K562 (cell line): ENCODE data around the gene RGPD6. TPM values are rescaled to one million over a fixed set of nuclear protein-coding genes. Genes with fewer than 3 reads are reported as not detected.

Experiments
- polyA plus RNA-seq, 8 experiments: library from polyadenylated mRNA; depleted of rRNA in 4 of 8; stranded (reverse) in 5 of 8; unstranded in 3 of 8; fragments of >200 nt; fragmentation: Nextera tagmentation in 2 of 8; fragmentation: Illumina TruSeq in 1 of 8; extraction: Ambion mirVana in 2 of 8; extraction: Trizol in 1 of 8; gene quantifications; 2 replicates each; pipeline versions ENCODE4 v1.2.1 to v1.2.3, GENCODE V29; 2011 to 2014; ENCODE audit warnings: inconsistent platforms in 1 of 8, missing spikeins in 1 of 8
- small RNA-seq: library from RNA; depleted of rRNA; stranded (forward); fragments of <200 nt; gene quantifications from one replicate; pipeline ENCODE3, GENCODE V24; 2014
- total RNA-seq, 7 experiments: library from RNA; depleted of rRNA in 6 of 7; stranded (reverse); fragments of >200 nt in 6 of 7; fragmentation: Illumina TruSeq in 2 of 7; extraction: Trizol in 2 of 7; gene quantifications; 2 replicates each; pipeline versions ENCODE4 v1.2.1 to v1.2.3, GENCODE V29; 2011 to 2021; ENCODE audit warnings: low replicate concordance in 1 of 7

Gene RGPD6
- total and polyA plus RNA-seq, 9 of the 15 experiments (the other 6 are each of a cell fraction or from before 2014, with no cell fraction given): 0.15 to 2.2 (median 1.0) TPM

Small RNA genes within 50 kb of the gene (small RNA-seq; reads per million reads assigned to genes)
- gene AC108938.1: not detected

Other genes with a start within 250 kb of the RGPD6 start
- not detected in 2 replicates for gene LIMS4, start 104.4 kb downstream of the RGPD6 start, total RNA-seq (2014; rRNA removed)
- 1.3 and 2.3 TPM in 2 replicates for gene LIMS4, start 104.4 kb downstream of the RGPD6 start, total RNA-seq (2014; rRNA removed; fragmentation: Illumina TruSeq; extraction: Trizol)
- gene LIMS4, start 104.4 kb downstream of the RGPD6 start, total RNA-seq (2015; rRNA removed; fragmentation: Illumina TruSeq; extraction: Trizol): 1.8 TPM in 1 of 2 replicates, not detected in the other
- 0.55 and 0.74 TPM in 2 replicates for gene LIMS4, start 104.4 kb downstream of the RGPD6 start, total RNA-seq (2021)
- gene LIMS4, start 104.4 kb downstream of the RGPD6 start, polyA plus RNA-seq (2011; rRNA removed): 2.5 and 2.6 TPM in 2 replicates
- gene LIMS4, start 104.4 kb downstream of the RGPD6 start, polyA plus RNA-seq (2014; fragmentation: Illumina TruSeq; extraction: Trizol): 0.49 and 0.82 TPM in 2 replicates
- gene LIMS4, start 104.4 kb downstream of the RGPD6 start, polyA plus RNA-seq (2014; fragmentation: Nextera tagmentation; extraction: Ambion mirVana): 1 to 10 TPM in 1 of 2 experiments, under 1 TPM in 1; 0.98 to 1.6 TPM
- gene LIMS4, start 104.4 kb downstream of the RGPD6 start, polyA plus RNA-seq (2014; rRNA removed): not detected in 2 replicates
- 82.7 and 86.1 TPM in 2 replicates for gene BUB1, start 100.8 kb upstream of the RGPD6 start, total RNA-seq (2014; rRNA removed)
- 139 and 151 TPM in 2 replicates for gene BUB1, start 100.8 kb upstream of the RGPD6 start, total RNA-seq (2014; rRNA removed; fragmentation: Illumina TruSeq; extraction: Trizol)
- gene BUB1, start 100.8 kb upstream of the RGPD6 start, total RNA-seq (2015; rRNA removed; fragmentation: Illumina TruSeq; extraction: Trizol): 133 and 147 TPM in 2 replicates
- 88.8 and 93.0 TPM in 2 replicates for gene BUB1, start 100.8 kb upstream of the RGPD6 start, total RNA-seq (2021)
- 188 and 247 TPM in 2 replicates for gene BUB1, start 100.8 kb upstream of the RGPD6 start, polyA plus RNA-seq (2011; rRNA removed)
- 101 and 119 TPM in 2 replicates for gene BUB1, start 100.8 kb upstream of the RGPD6 start, polyA plus RNA-seq (2014; fragmentation: Illumina TruSeq; extraction: Trizol)
- gene BUB1, start 100.8 kb upstream of the RGPD6 start, polyA plus RNA-seq (2014; fragmentation: Nextera tagmentation; extraction: Ambion mirVana): 100 to 1,000 TPM in 1 of 2 experiments, 10 to 100 TPM in 1; 73.4 to 118 TPM
- 85.3 and 92.0 TPM in 2 replicates for gene BUB1, start 100.8 kb upstream of the RGPD6 start, polyA plus RNA-seq (2014; rRNA removed)
- gene ACOXL, start 155.4 kb upstream of the RGPD6 start, total RNA-seq (2014; rRNA removed): not detected in 2 replicates
- 0.06 TPM in 1 of 2 replicates, not detected in the other for gene ACOXL, start 155.4 kb upstream of the RGPD6 start, total RNA-seq (2014; rRNA removed; fragmentation: Illumina TruSeq; extraction: Trizol)
- gene ACOXL, start 155.4 kb upstream of the RGPD6 start, total RNA-seq (2015; rRNA removed; fragmentation: Illumina TruSeq; extraction: Trizol): not detected in 2 replicates
- gene ACOXL, start 155.4 kb upstream of the RGPD6 start, total RNA-seq (2021): 0.22 and 0.31 TPM in 2 replicates
- 0.49 and 0.56 TPM in 2 replicates for gene ACOXL, start 155.4 kb upstream of the RGPD6 start, polyA plus RNA-seq (2011; rRNA removed)
- not detected in 2 replicates for gene ACOXL, start 155.4 kb upstream of the RGPD6 start, polyA plus RNA-seq (2014; fragmentation: Illumina TruSeq; extraction: Trizol)
- gene ACOXL, start 155.4 kb upstream of the RGPD6 start, polyA plus RNA-seq (2014; fragmentation: Nextera tagmentation; extraction: Ambion mirVana): not detected
- gene ACOXL, start 155.4 kb upstream of the RGPD6 start, polyA plus RNA-seq (2014; rRNA removed): not detected in 2 replicates